NCI-H2196 treated with DMSO at 0.1 percent for 48 hours (cell line): ENCODE data around the gene RUNDC3A.

Source experiments
- DNase-seq: peaks from one replicate; lab custom pipeline; 2025; ENCODE audit not compliant: unreplicated experiment; lab: John Stamatoyannopoulos, UW

Gene RUNDC3A

DNA sequence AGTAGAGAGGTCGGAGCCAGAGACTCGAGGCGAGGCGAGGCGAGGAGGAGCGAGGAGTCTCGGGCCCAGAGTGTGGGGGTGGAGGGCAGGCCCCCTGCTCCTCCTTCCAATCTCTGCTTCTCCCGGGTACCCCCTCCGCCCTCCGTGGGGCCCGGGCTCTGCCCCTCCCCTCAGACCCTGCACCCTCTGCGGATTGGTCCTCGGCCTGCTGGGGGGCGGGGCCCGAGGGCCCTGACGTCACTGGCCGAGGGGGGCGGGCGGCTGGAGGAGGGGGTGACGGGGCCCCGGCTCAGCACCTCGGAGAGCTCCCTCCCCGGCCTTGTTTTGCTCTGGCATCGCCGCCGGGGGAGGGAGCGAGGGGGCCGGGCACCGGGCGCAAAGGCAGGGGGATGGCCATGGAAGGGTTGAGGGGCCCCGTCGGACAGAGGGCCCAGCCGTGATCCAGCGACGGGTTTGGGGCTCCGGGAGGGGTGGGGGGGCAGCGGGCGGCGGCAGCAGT is at the start of gene RUNDC3A:
Gene RUNDC3A, plus strand, starts transcription at position 282 of the 499 bp plus-strand sequence. CDS start 232 bp downstream, outside the sequence.
- DNase-seq: peak; percentile 85

DNA sequence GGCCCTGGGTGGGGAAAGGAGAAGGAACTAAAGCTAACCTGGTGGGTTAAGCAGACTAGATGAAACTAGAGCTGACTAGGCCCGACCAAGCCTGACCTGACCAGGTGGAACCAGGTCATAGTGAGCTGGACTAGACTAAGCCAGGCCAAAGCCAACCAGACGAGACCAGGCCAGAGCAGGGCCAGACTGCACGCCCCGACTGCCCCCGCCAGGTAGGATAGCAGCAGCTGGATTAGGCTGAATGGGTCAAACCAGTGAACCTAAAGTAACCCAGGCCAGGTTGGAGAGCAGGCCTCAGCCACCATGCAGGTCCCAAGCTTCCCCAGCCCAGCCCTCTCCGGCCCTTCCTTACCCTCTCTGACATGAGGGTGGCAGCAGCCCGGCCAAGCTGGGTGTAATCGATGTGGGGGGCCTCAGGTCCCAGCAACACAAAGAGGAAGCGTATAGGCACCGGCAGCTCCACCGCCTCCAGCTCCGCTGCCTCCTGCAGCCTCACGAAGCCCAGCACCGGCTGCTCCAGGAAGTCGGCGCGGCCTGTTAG is 49.5 kb upstream of the RUNDC3A start:
- DNase-seq: no peak

- no peak for DNase-seq
These were observed 48.1 kb upstream of the RUNDC3A start for GRCh38 chr17:44260296-44260695.

DNA sequence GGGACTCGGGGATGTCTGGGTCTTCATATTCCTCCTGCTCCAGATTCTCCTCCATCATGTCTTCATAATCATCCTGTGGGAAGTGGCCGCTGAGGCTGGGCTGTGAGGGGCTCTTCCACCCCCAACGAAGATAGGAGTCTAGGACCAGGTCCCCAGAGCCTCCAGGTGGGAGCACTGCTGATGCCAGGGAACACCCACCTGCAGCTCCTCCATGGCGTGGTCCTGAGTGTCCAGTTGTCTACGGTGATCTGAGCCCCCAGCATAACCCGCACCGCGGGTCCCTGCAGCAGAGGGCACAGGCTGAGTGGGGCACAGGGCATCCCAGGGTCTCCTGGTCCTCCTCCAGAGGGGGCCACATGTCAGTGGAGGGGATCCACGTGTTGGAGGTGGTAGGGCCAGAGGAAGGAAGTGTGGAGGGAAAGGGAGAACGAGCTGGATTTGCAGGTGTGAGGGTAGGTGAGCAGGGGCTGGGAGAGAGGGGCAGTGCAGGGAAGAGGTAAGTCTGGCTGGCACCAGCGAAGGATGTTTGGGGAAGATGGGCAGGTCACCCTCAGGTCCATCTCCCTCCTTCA is 45.7 kb upstream of the RUNDC3A start:
- no peak for DNase-seq

GRCh38 chr17:44263345-44263902 is 45.0 kb upstream of the RUNDC3A start:
- DNase-seq: no peak

- DNase-seq: no peak
These were observed 41.8 kb upstream of the RUNDC3A start for GRCh38 chr17:44266402-44267164.

GRCh38 chr17:44267165-44267455 is 41.3 kb upstream of the RUNDC3A start:
- DNase-seq: no peak

- DNase-seq: no peak
These were observed 40.4 kb upstream of the RUNDC3A start, which contains the start of gene SLC4A1 for GRCh38 chr17:44267818-44268490. TSS of gene SLC4A1 (minus strand) at chr17:44268135. CDS start at chr17:44262866, 5,269 bp downstream.

DNA sequence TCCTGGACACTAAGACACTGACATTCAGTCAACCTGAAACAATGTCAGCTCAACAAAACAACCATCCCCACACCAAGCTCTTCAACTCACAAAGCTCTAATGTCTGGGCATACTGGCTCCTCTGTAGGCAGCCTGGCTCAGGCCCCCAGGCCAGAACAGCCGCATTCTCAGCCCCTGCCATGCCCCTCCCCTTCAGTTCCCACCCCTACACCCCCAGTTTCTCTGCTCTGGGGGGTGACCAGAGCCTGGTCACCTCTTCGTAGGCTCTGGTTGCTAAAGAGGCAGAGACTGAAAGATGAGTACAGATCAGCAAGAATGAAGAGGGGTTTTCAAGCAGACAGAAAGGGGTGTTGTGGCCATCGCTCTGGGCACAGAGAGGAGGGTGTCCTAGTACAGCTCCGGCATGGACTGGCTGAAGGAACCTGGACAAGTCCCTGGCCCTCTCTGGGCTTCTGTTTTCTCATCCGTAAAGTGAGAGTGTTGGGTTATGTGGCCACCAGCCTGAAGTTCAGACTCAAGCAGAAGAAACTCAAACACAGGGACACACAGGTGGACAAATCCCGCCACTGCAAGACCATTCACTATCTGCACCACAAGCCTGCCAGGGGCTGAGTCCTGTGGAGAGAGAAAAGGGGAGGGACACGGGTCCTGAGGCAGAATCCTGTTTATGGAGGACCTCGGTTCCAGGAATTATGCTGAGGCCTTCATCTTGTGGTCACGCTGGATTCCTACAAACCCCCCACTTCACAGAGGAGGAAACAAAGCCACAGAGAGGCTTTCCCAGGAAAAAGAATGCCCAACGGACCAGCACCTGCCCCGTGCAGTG is 39.5 kb upstream of the RUNDC3A start:
- DNase-seq: no peak

DNA sequence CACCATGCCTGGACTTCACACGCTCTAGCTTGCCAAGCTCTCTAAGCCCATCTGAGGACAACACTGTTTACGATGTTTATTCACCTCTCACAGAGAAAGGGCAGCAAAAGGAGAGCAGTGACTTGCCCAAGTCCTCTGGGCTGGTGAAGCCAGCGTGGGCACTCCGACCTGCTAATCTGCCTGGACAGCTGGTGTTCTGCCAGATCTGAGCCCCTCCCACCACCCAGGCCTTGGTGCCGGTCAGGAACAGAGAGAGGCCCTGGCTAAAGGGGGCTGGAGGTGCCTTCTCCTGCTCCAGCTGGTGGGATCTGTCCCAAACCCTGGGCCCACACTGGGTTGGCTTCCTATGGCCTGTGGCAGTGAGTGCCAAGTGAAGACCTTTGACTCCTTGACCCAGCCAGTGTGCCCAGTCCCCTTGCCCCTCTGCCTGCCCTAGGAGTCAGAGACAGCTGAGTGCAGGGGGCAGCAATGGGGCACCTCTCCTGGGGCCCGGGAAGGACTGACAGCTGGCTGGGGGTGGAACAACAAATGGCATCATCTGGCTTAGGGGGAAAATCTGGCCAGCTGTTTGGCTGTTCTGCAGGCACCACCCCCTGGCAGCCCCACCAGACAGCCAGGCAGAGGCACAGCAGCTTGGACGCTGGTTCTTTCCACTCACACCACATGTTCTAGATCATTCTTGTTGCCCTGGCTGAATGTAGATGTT is 38.7 kb upstream of the RUNDC3A start:
- DNase-seq: no peak

DNA sequence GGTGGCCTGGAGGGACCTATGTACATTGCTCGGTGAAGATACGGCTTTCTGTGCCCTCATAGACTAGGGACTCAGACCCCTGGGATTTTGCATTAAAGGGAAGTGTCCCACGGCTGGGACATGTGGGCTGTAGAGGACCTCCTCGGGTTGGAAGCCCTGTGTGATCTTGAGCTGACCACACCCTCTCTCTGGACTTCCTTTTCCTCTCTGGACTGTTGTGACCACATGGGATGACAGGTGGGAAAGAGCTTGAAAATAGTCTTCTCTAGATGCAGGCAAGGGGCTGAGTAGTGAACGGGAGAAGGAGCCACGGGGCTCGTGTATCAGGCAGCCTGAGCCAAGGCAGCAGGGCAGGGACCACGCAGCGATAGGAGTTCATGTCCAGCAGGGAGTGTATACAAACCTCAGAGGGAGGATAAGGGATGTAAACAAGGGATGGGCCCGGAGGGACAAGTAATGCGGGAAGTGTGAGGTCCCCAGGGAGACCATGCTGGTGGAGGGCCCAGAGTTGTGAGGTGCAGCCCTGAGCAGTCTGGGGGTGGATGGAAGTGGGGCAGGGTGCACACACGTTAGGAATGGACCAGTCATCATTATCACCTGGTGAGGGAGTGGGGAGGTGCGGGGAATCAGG is 36.0 kb upstream of the RUNDC3A start:
- no peak for DNase-seq

- DNase-seq: no peak
These were observed 35.4 kb upstream of the RUNDC3A start for GRCh38 chr17:44272954-44273353.

GRCh38 chr17:44273607-44274006 is 34.8 kb upstream of the RUNDC3A start:
- no peak for DNase-seq

DNA sequence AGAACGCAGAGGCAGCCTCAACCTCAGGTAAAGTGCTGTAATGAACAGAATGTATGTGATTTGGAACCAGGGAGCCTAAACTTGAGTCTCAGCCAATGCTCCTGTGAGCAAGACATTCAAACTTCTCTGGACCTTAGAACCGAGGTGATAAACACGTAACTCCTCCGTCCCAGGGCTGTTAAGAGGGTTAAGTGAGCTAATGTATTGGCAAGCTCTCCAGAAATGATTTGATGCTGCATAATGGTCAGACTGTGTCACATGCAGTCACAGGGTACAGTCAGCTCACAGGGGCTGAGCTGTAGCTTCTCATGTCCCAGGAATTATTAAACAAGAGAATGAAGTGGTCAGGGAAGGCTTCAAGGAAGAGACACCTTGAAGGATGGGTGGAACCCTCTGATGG is 30.4 kb upstream of the RUNDC3A start:
- no peak for DNase-seq

DNA sequence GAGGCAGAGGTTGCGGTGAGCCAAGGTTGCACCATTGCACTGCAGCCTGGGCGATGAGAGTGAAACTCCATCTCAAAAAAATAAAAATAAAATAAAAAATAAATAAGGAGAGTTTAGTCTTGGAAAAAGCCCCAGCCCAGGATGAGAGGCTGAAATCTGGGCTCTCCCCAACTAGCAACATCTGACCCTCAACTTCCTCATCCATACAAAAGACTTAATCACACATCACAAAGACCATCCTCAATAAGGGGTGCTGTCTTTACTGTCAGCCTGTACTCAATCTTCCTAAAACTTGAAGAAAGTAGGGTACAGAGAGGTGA is 29.1 kb upstream of the RUNDC3A start:
- DNase-seq: no peak

GRCh38 chr17:44279666-44280391 is 28.6 kb upstream of the RUNDC3A start:
- no peak for DNase-seq

DNA sequence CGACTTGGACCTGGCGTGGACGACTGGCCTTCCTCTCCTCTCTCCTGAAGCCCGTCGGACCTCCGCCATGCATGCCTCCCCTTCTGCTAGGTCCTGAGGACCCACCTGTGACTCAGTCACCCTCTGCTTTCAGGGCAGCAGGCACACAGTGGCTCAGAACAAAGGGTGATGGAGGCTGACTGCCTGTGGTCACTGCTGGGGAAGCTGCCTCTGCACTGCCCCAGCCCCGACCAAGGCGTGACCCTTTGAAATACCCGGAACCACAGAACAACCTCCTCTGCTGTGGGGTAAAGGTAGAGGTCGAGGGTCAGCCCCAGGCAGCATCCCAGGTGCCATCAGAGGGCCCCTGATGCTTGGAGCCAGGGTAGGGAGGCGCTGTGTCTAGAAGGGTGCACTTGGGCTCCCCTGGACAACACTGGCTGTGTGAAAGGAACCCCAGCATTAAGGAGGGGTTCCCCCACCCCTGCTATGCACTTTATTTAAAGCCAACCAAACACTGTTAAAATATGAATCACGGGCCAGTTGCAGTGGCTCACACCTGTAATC is 27.9 kb upstream of the RUNDC3A start:
- DNase-seq: no peak

DNA sequence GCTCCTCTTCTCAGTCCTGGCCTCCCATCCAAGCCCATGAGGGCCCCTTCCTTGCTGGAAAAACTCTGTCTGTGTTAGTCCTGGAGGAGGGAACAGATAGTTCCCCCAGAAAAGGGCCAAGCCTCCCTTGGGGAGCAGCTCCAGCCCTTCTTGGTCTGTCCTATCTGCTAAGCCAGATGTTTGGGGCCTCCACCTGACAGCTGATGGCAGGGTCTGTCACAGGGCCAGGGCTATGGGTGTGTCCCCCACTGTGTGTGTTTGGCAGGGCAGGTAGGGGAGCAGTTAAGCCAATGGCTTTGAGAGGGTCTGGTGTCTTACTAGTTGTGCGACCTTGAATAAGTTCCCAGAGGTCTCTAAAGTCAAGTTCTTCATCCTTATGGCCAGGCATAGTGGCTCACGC is 26.8 kb upstream of the RUNDC3A start:
- no peak for DNase-seq

DNA sequence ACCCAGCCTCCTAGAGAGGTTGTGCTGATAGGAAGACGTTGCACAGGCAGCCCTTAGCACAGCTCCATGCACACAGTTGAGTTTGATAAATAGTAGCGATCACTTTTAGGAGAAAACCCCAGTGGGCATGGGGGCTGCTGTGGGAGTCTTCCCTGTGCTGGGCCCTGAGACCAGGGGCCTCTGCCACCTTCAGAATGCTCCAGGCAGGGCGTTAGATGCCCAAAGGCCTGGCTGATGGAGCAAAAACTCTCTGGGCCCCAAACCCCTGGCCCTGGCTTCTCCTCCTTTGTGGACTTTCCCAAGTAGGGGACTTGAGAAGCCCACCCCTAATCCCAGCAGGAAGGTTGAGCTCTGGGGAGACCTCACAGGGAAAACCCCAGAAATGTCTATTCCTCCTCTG is 26.1 kb upstream of the RUNDC3A start:
- no peak for DNase-seq
